NAMALWA (cell line): Measurements from ENCODE around the gene ZFP57.

Experiments used
- DNase-seq: peaks from one replicate; pipeline ENCODE4 v3.0.0-alpha.2; 2015; ENCODE audit warnings: low spot score

ZFP57 gene

GRCh38 chr6:29626948-29627754, 53.8 kb downstream of the ZFP57 start:
- no peak for DNase-seq

GRCh38 chr6:29625337-29625930, 55.5 kb downstream of the ZFP57 start:
- no peak for DNase-seq

GRCh38 chr6:29624520-29624961, 56.4 kb downstream of the ZFP57 start:
- no peak for DNase-seq
